ENCODE data around the gene PLPP4. TPM values are rescaled to one million over a fixed set of nuclear protein-coding genes. Genes with fewer than 3 reads are reported as not detected.

PLPP4 gene
- total RNA-seq, 1 experiment from 2014 or later, result not detected

- Histone ChIP-seq H3K27me3 (ENCODE audit: insufficient read depth, low read length) (no peaks in the 10 kb centered on the region), H2BK15ac (ENCODE audit: low read depth, low read length) (no peak overlapping the region), H4K8ac (replicated peaks; ENCODE audit: insufficient read length, low read depth, low read length) (no peak overlapping the region), H2BK12ac (ENCODE audit: insufficient read length, low read depth, low read length) (no peak overlapping the region), H3K9me3 (ENCODE audit: control insufficient read depth, low read depth, low read length) (no peaks in the 10 kb centered on the region), H2BK120ac (ENCODE audit: low read depth, low read length, poor library complexity, severe bottlenecking) (no peak overlapping the region), H2BK5ac (ENCODE audit: insufficient read length, low read length) (no peak overlapping the region), H3K23me2 (ENCODE audit: insufficient read length, low read depth, low read length, poor library complexity, severe bottlenecking) (no peaks in the 10 kb centered on the region), H3K27ac (ENCODE audit: insufficient read length, low read depth, low read length) (no peak overlapping the region), H4K91ac (ENCODE audit: insufficient read length, low read depth, low read length) (no peak overlapping the region), H3K79me1 (ENCODE audit: insufficient read depth, low read depth, low read length, poor library complexity, severe bottlenecking) (no peaks in the 10 kb centered on the region), H3K4ac (ENCODE audit: low read depth, low read length) (no peak overlapping the region), H4K20me1 (ENCODE audit: control insufficient read depth, insufficient read depth, insufficient read length) (no peaks in the 10 kb centered on the region), H4K5ac (ENCODE audit: insufficient read length, low read depth, low read length) (no peak overlapping the region), H3K23ac (ENCODE audit: insufficient read length, low read depth, low read length) (no peak overlapping the region), H2AFZ (ENCODE audit: low read length) (no peak overlapping the region), H3K18ac (ENCODE audit: insufficient read length, low read depth, low read length) (no peak overlapping the region), H3T11ph (ENCODE audit: low read length) (no peak overlapping the region), H2AK5ac (ENCODE audit: insufficient read length, low read length) (no peak overlapping the region), H3K14ac (ENCODE audit: insufficient read depth, low read length) (no peak overlapping the region), H3K56ac (ENCODE audit: insufficient read length, low read depth, low read length) (no peak overlapping the region), H3K79me2 (ENCODE audit: insufficient read depth, low read length) (no peaks in the 10 kb centered on the region), H3K4me1 (ENCODE audit: insufficient read depth, low read length) (no peaks in the 10 kb centered on the region), H2BK20ac (ENCODE audit: low read depth, low read length, poor library complexity, severe bottlenecking) (no peak overlapping the region), H3K4me2 (ENCODE audit: insufficient read depth, insufficient read length, low read length) (no peak overlapping the region), H3K9ac (ENCODE audit: extremely low read depth, insufficient read length, low read length) (no peak overlapping the region)
- peaks cover 6% of the 10 kb centered on the region; the same call in 1 of the 2 replicates for H3K27me3 Mint-ChIP-seq (ENCODE audit: low read depth)
- no peaks in the 10 kb centered on the region for H3K4me1 Mint-ChIP-seq
- DNase-seq, result peak; percentile 12
- no peak overlapping the region for H3K4me3 Mint-ChIP-seq
- no peak overlapping the region for H3K27ac Mint-ChIP-seq
- H3K9me3 Mint-ChIP-seq, result peaks cover 11 to 14% of the 10 kb centered on the region in 2 experiments
- peaks cover 4 to 8% (median 4%) of the 10 kb centered on the region in 3 experiments; a peak in 4 of 7 replicates for H3K36me3 Mint-ChIP-seq (ENCODE audit: insufficient read depth in 1 of 3, low read depth in 3 of 3)
- no peak for TF ChIP-seq CTCF (conservative IDR thresholded peaks at IDR 0.05)
- WGBS (ENCODE audit: extremely low coverage, insufficient read length, low lambda C conversion rate), result no CpG with 5 or more reads among the region's 3 CpGs
Measured at GRCh38 chr10:120477743-120478141, 20.7 kb downstream of the PLPP4 start.

All from H9 (cell line).